Activated T-cell treated with anti-CD3 and anti-CD28 coated beads, Interleukin-2, amount 50 U/mL, for 72 hours (primary cell): ENCODE results near the gene TTC17. TPM values are rescaled to one million over a fixed set of nuclear protein-coding genes. Genes with fewer than 3 reads are reported as not detected.
"Not testable (repeated sequence)": the region's sequence is repeated elsewhere in the genome, so short reads cannot be mapped to it uniquely, and the experiment has no call there.

Experiments used
- ATAC-seq, 2 donors: fragments of 150-1000 bp; cut with Tn5 transposase; replicated peaks in 1 of 2; 2 replicates each; pipeline ENCODE4 v1.10.0; 2021; ENCODE audit warnings: moderate library complexity in 2 of 2, mild to moderate bottlenecking in 1 of 2
- DNase-seq, 2 donors: peaks; one replicate each; pipeline ENCODE4 v3.0.0; 2021 to 2022; ENCODE audit warnings: mixed read lengths in 1 of 2
- H3K27ac Mint-ChIP-seq: one replicate; pipeline ENCODE4 v1.8.0; 2022; ENCODE audit warnings: mild to moderate bottlenecking, moderate library complexity, mixed read lengths
- H3K27me3 Mint-ChIP-seq: one replicate; pipeline ENCODE4 v1.8.0; 2022; ENCODE audit warnings: low read depth, mixed read lengths
- H3K36me3 Mint-ChIP-seq, 2 donors: one replicate each; pipeline ENCODE4 v1.8.0; 2022; ENCODE audit warnings: mixed read lengths in 2 of 2, mild to moderate bottlenecking in 1 of 2; ENCODE audit not compliant: insufficient read depth in 2 of 2
- H3K4me1 Mint-ChIP-seq: one replicate; pipeline ENCODE4 v1.8.0; 2022; ENCODE audit warnings: low read depth, mixed read lengths
- H3K4me3 Mint-ChIP-seq, 2 donors: one replicate each; pipeline ENCODE4 v1.8.0; 2022; ENCODE audit warnings: mild to moderate bottlenecking in 2 of 2, mixed read lengths in 2 of 2, moderate library complexity in 2 of 2
- H3K9me3 Mint-ChIP-seq, 2 donors: one replicate each; pipeline ENCODE4 v1.8.0; 2022; ENCODE audit warnings: mixed read lengths in 2 of 2
- total RNA-seq, 2 donors: library from RNA; stranded (reverse); gene quantifications; one replicate each; pipeline ENCODE4 v1.2.3, GENCODE V29; 2022

Gene TTC17
- 10 to 100 TPM; 67.8 to 68.2 TPM for total RNA-seq

- ATAC-seq (peak; percentile 95), DNase-seq (peak; percentile 94 to 96)
- Mint-ChIP-seq H3K36me3 (peaks cover 5 to 11% of the 10 kb centered on the region in 2 donors), H3K27me3 (no peaks in the 10 kb centered on the region), H3K4me3 (peak within 1 kb of the TSS; percentile 96 to 100), H3K4me1 (peaks cover 43% of the 10 kb centered on the region), H3K27ac (peak within 1 kb of the TSS; percentile 100), H3K9me3 (no peaks in the 10 kb centered on the region)
Measured at GRCh38 chr11:43358801-43359421, at the start of gene TTC17. TSS of gene TTC17 (plus strand) at chr11:43358920. CDS start at chr11:43358955, 35 bp downstream.

DNA sequence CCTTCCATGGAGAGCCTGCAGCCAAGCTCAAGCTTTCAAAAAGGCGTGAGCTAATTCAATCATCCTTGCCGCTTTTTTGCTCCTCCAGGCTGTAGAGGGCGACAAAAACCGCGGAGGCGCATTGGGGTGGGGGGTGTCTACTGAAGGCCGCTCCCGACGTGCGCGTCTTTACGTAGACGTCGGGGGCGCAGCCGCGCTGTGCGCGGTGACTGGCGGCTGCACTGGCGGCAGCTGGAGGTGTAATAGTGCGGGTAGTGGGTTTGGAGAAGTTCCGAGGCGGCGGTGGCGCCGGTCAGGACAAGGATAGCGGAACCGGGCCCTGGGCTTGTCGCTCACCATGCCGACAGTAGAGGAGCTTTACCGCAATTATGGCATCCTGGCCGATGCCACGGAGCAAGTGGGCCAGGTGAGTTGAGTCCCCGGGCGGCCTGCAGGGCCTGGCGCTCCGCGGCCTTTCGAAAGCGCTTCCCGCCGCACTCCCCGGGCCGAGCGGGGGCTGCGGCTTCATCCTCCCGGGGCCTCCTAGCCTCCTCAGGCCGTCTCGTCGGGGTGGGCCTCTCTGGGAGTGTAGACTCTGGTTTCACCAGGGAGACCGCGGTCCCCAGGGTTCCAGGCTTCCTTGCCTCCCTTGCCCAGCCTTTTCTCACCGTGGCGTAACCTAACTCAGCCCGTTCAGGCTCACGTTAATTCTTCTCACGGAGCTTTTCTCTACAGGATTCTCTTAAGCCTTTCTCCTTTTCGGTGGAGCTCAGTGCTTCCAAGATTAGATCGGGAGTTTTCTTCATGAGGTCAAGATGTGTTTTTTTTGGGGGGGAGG, 46.7 kb upstream of the TTC17 start, which contains the start of gene API5:
TSS of gene API5 (plus strand) at position 206 of the 817 bp plus-strand sequence. CDS start at position 338, 132 bp downstream.
- no peaks in the 10 kb centered on the region for H3K9me3 Mint-ChIP-seq
- H3K27ac Mint-ChIP-seq = peak within 1 kb of the TSS; percentile 92
- H3K4me1 Mint-ChIP-seq = peaks cover 46% of the 10 kb centered on the region
- peak within 1 kb of the TSS; percentile 84 to 94 for H3K4me3 Mint-ChIP-seq
- peak; percentile 96 to 97 for ATAC-seq
- DNase-seq = peak; percentile 93 to 94
- H3K36me3 Mint-ChIP-seq = peaks cover 0 to 4% of the 10 kb centered on the region in 2 donors
- no peaks in the 10 kb centered on the region for H3K27me3 Mint-ChIP-seq

DNA sequence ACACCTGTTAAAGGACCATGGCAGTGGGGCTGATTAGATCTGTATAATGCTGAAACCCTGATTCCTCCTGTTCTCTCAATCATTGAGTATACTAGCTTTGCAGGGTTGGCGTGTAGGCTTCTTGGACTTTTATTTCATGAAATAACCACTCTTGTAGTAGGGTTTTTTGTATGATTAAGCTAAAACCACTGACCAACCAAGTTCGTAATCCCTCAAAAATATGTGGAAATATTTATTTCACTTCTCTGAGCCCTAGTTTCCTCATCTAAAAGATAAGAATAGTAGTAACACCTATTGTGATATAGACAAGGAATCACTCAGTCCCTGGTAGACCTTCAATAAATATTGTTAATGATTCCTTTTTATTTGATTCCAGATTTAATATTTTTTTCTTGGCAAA, 42.8 kb upstream of the TTC17 start:
- Mint-ChIP-seq H3K27me3 (no peaks in the 10 kb centered on the region), H3K4me1 (peaks cover 48% of the 10 kb centered on the region), H3K36me3 (peaks cover 0 to 8% of the 10 kb centered on the region in 2 donors), H3K9me3 (no peaks in the 10 kb centered on the region), H3K4me3 (peak overlapping the region in 1 of 2 donors; percentile 65), H3K27ac (peak overlapping the region; percentile 89)
- ATAC-seq (no peak), DNase-seq (no peak)

DNA sequence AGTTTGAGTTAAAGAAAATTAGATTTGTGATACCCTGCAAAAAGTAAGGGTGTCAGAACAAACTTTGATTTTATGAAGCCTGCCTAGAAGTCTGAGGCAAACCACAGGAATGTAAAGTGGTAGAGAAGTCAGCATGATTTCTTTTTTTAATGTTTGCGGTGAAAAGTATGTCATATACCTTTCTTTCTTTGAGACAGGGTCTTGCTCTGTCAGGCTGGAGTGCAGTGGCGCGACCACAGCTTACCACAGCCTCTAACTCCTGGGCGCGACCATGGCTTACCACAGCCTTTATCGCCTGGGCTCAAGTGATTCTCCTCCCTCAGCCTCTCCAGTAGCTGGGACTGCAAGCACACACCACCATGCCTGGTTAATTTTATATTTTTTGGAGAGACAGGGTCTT, 42.3 kb upstream of the TTC17 start:
- peaks cover 0 to 9% of the 10 kb centered on the region in 2 donors for H3K36me3 Mint-ChIP-seq
- H3K27ac Mint-ChIP-seq = peak overlapping the region; percentile 89
- peak; percentile 39 to 47 for ATAC-seq
- peak; percentile 55 to 65 for DNase-seq
- H3K4me1 Mint-ChIP-seq = peaks cover 48% of the 10 kb centered on the region
- no peaks in the 10 kb centered on the region for H3K27me3 Mint-ChIP-seq
- no peaks in the 10 kb centered on the region for H3K9me3 Mint-ChIP-seq
- H3K4me3 Mint-ChIP-seq = peak overlapping the region in 1 of 2 donors; percentile 65

DNA sequence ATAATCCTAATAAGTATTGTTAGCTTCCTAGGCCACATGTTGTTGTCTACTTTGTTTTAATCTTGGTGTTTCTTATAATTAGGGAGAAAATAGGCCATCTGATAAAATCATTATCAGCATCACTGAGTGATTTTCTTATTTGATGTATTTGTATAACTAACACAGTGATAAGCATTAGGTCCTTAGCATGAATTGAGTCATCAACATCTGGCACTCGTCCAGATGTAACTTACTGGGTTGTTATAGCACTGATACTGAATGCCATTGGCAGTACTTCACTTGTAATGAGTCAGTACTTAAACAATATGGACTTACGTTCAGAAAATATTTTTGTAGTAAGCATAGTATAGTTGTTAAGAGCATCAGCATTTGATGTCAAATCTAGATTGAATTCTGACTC, 30.7 kb upstream of the TTC17 start:
- no peak overlapping the region for H3K4me3 Mint-ChIP-seq
- H3K9me3 Mint-ChIP-seq = no peaks in the 10 kb centered on the region
- no peaks in the 10 kb centered on the region for H3K27me3 Mint-ChIP-seq
- no peak overlapping the region for H3K27ac Mint-ChIP-seq
- ATAC-seq (no peak), DNase-seq (no peak)
- H3K4me1 Mint-ChIP-seq = no peaks in the 10 kb centered on the region
- peaks cover 12 to 42% of the 10 kb centered on the region in 2 donors for H3K36me3 Mint-ChIP-seq

- Mint-ChIP-seq H3K27me3 (no peaks in the 10 kb centered on the region), H3K9me3 (no peaks in the 10 kb centered on the region), H3K4me1 (no peaks in the 10 kb centered on the region), H3K4me3 (no peak overlapping the region), H3K36me3 (peaks cover 12 to 41% of the 10 kb centered on the region in 2 donors), H3K27ac (no peak overlapping the region)
- DNase-seq (no peak), ATAC-seq (no peak)
Measured at GRCh38 chr11:43328482-43328881, 30.2 kb upstream of the TTC17 start.

- ATAC-seq (no peak), DNase-seq (no peak)
- H3K36me3 Mint-ChIP-seq = peaks cover 1 to 14% of the 10 kb centered on the region in 2 donors
- H3K27ac Mint-ChIP-seq = no peak overlapping the region
- no peaks in the 10 kb centered on the region for H3K27me3 Mint-ChIP-seq
- H3K4me1 Mint-ChIP-seq = no peaks in the 10 kb centered on the region
- no peaks in the 10 kb centered on the region for H3K9me3 Mint-ChIP-seq
- no peak overlapping the region for H3K4me3 Mint-ChIP-seq
Measured at GRCh38 chr11:43341159-43341558, 17.6 kb upstream of the TTC17 start.

- H3K36me3 Mint-ChIP-seq, H3K27me3 Mint-ChIP-seq: not testable (repeated sequence)
Measured at GRCh38 chr11:43351426-43351825, 7.3 kb upstream of the TTC17 start.

DNA sequence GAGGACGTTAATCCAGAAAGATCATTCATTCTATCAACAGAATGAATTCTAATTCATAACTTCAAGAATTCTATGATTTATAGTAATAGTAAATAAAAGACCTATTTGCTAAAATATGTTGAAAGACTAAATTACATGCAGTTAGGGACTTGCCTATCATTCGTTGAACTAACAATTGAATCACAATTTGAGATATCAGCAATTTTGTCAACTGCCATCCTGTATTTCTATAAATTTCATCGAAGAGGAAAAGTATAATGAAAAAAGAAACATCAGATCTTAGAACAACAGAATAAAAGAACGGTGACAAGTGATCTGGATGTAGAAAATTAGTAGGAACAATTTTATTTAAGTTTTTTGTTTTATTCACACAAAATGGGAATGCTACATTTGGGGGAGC, 4.4 kb upstream of the TTC17 start:
- DNase-seq (no peak), ATAC-seq (no peak)
- Mint-ChIP-seq H3K36me3 (peaks cover 7% of the 10 kb centered on the region in 2 donors), H3K4me3 (no peak overlapping the region), H3K9me3 (no peaks in the 10 kb centered on the region), H3K27ac (no peak overlapping the region), H3K4me1 (peaks cover 15% of the 10 kb centered on the region), H3K27me3 (no peaks in the 10 kb centered on the region)

More at GRCh38 chr11:43351426-43351825, 7.3 kb upstream of the TTC17 start:
- not testable (repeated sequence) for H3K9me3 Mint-ChIP-seq, H3K27ac Mint-ChIP-seq, H3K4me3 Mint-ChIP-seq, H3K4me1 Mint-ChIP-seq, DNase-seq, ATAC-seq

GRCh38 chr11:43356336-43356735, 2.4 kb upstream of the TTC17 start:
- Mint-ChIP-seq H3K27me3 (no peaks in the 10 kb centered on the region), H3K4me3 (no peak overlapping the region), H3K9me3 (no peaks in the 10 kb centered on the region), H3K4me1 (peaks cover 28% of the 10 kb centered on the region), H3K27ac (no peak overlapping the region), H3K36me3 (peaks cover 7 to 9% of the 10 kb centered on the region in 2 donors)
- DNase-seq (no peak), ATAC-seq (no peak)

- peak overlapping the region; percentile 96 to 100 for H3K4me3 Mint-ChIP-seq
Measured at GRCh38 chr11:43358279-43358800, 380 bp upstream of the TTC17 start.

DNA sequence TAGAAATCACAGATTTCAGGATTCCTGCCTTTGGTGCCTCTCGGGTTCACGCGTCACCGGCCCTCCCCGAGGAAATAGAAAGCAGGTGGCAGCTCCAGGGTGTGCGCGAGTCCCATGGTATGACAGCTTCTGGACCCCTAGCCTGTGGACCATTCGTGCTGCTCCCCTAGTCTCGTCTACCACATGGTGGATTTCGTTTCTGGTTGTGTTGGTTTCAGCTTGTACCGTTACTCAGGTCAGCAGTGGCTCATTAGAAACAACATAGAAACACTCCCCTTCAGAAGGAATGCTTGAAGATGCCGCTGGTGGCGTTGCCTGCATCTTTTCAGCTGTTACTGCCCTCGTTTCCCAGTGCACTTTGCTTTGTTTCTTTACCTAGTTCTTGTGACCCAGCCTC, 700 bp downstream of the TTC17 start:
- peaks cover 43% of the 10 kb centered on the region for H3K4me1 Mint-ChIP-seq
- DNase-seq (peak in 1 of 2 donors; percentile 47), ATAC-seq (peak; percentile 49 to 51)
- H3K4me3 Mint-ChIP-seq = peak overlapping the region; percentile 96 to 100
- H3K27ac Mint-ChIP-seq = peak overlapping the region; percentile 95
- H3K36me3 Mint-ChIP-seq = peaks cover 5 to 13% of the 10 kb centered on the region in 2 donors
- no peaks in the 10 kb centered on the region for H3K27me3 Mint-ChIP-seq
- no peaks in the 10 kb centered on the region for H3K9me3 Mint-ChIP-seq

More at GRCh38 chr11:43358279-43358800, 380 bp upstream of the TTC17 start:
- DNase-seq = no peak
- Mint-ChIP-seq H3K27me3 (no peaks in the 10 kb centered on the region), H3K9me3 (no peaks in the 10 kb centered on the region), H3K36me3 (peaks cover 5 to 9% of the 10 kb centered on the region in 2 donors), H3K4me1 (peaks cover 38% of the 10 kb centered on the region), H3K27ac (peak overlapping the region; percentile 100)
- no peak for ATAC-seq
